GM10248 (cell line): Measurements from ENCODE around the gene BLID.

Experiments used
- CTCF ChIA-PET: fragments of 300-600 bp; sonication (Branson Sonifier 250); formaldehyde crosslinking; extraction: SDS; loops from one replicate; lab custom pipeline; 2021; ENCODE audit warnings: antibody characterized with exemption; lab: Yijun Ruan, JAX
- POLR2A ChIA-PET: fragments of 350-650 bp; sonication (Branson Sonifier 250); formaldehyde crosslinking; extraction: SDS; loops from one replicate; lab custom pipeline; 2020; ENCODE audit warnings: antibody characterized with exemption; lab: Yijun Ruan, JAX
- DNase-seq: peaks from one replicate; pipeline ENCODE4 v3.0.0; 2012; ENCODE audit errors: extremely low spot score
- CTCF ChIP-seq: IDR thresholded peaks from 2 replicates; pipeline ENCODE4 v1.5.1; 2012; ENCODE audit warnings: mild to moderate bottlenecking, low read depth; ENCODE audit errors: extremely low read depth, missing control alignments, control extremely low read depth

The BLID gene

GRCh38 chr11:122103321-122103720 lies 12.7 kb downstream of the BLID start:
- ChIA-PET CTCF (interaction anchor here (0.7 kb wide), 1 partner anchor 13 kb away, joined by 4 read pairs; no protein-coding TSS in a partner anchor), POLR2A (no interaction called here)
- no peak for TF ChIP-seq CTCF
- no peak for DNase-seq

DNA sequence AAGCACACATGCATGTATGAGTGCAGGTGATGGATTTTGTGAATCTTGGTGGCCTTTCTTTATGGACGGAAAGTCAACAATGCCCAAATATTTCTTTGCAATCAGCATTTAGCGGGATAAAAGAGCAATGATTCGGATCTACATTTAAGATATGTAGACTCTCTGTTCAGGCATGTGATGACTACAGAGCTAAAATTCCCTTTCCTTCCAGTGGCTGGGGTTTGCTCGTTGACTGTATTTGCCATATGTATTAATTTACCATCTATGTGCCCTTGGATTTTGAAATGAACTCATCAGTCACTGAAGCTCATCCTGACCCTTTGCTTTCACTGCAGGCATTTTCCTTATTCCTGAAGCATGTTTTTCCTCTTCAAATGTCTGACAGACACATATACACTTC lies 13.6 kb downstream of the BLID start:
- ChIA-PET CTCF (no interaction called here), POLR2A (no interaction called here)
- no peak for DNase-seq
- TF ChIP-seq CTCF = no peak

DNA sequence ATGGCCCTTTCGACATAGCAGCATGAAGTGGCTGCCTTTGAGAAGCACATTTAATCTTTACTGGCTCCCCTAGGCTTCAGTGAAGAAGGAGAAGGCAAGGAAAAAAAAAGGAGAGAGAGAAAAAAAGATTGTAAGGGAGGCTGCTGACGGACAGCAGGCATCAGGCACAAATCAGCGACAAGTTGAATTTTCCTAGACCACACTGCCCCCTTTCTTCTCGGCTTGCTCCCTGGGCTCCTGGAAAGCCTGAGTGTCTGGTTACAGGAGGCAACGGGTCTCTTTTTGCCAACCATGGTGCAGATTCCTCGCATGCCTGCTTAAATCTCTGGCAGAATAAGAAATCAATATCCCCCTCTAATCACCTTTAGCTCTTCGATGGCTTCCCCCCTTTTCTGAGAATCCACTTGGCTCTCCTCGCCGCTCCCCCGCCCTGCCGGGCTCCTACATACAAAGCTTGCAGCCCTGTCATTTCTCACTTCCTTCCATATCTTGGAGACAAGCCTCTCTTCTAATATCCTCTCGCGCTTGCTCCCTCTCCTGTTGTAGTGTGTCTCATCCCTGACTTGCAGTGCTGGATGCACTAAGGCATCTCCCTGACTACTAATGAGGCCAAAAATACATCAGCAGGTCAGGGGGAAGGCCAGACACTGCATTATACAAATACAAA lies 14.3 kb downstream of the BLID start:
- POLR2A ChIA-PET = no interaction called here
- DNase-seq = no peak
- TF ChIP-seq CTCF = no peak
- CTCF ChIA-PET = no interaction called here

DNA sequence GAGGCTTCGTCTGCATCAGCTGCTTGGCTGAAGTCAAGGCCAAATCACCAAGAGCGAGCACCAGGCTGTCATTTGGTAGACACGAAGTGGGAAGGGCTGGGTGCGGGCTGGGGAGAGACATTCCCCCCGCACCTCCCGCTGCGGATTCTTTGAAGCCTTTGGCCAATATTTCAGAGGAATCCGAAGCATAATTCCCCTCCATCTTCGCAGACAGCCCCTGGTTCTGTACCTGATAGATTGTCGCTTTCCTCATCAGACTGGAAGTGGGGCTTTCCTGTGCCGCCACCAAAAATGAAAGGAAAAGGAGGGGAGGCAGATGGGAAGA lies 15.3 kb downstream of the BLID start:
- CTCF ChIA-PET = no interaction called here
- POLR2A ChIA-PET = no interaction called here
- no peak for DNase-seq
- TF ChIP-seq CTCF = no peak

GRCh38 chr11:122100037-122100755 lies 15.8 kb downstream of the BLID start:
- no peak for DNase-seq
- CTCF ChIA-PET = interaction anchor here (1.0 to 1.2 kb wide), 2 partner anchors 8 to 183 kb away, joined by 3 to 5 read pairs; no protein-coding TSS in a partner anchor
- POLR2A ChIA-PET = no interaction called here
- TF ChIP-seq CTCF = no peak

- POLR2A ChIA-PET = no interaction called here
- CTCF ChIA-PET = interaction anchor here (1.0 to 1.2 kb wide), 2 partner anchors 9 to 183 kb away, joined by 3 to 5 read pairs; no protein-coding TSS in a partner anchor
- DNase-seq = no peak
- TF ChIP-seq CTCF = no peak
Measured at GRCh38 chr11:122099374-122100036, 16.5 kb downstream of the BLID start.
